ENCODE results near the gene IRF7.

IRF7 gene

GRCh38 chr11:646214-646613, 30.5 kb upstream of the IRF7 start:
- DNase-seq, result no peak
- Mint-ChIP-seq H3K27ac (no peak overlapping the region), H3K4me3 (no peak overlapping the region), H3K4me1 (peaks cover 12% of the 10 kb centered on the region), H3K9me3 (no peaks in the 10 kb centered on the region), H3K27me3 (no peaks in the 10 kb centered on the region)
- ATAC-seq, result no peak

- peaks cover 4% of the 10 kb centered on the region for H3K27me3 Mint-ChIP-seq
- ATAC-seq, result no peak
- no peak overlapping the region for H3K27ac Mint-ChIP-seq
Measured at GRCh38 chr11:645536-645935, 29.8 kb upstream of the IRF7 start.

DNA sequence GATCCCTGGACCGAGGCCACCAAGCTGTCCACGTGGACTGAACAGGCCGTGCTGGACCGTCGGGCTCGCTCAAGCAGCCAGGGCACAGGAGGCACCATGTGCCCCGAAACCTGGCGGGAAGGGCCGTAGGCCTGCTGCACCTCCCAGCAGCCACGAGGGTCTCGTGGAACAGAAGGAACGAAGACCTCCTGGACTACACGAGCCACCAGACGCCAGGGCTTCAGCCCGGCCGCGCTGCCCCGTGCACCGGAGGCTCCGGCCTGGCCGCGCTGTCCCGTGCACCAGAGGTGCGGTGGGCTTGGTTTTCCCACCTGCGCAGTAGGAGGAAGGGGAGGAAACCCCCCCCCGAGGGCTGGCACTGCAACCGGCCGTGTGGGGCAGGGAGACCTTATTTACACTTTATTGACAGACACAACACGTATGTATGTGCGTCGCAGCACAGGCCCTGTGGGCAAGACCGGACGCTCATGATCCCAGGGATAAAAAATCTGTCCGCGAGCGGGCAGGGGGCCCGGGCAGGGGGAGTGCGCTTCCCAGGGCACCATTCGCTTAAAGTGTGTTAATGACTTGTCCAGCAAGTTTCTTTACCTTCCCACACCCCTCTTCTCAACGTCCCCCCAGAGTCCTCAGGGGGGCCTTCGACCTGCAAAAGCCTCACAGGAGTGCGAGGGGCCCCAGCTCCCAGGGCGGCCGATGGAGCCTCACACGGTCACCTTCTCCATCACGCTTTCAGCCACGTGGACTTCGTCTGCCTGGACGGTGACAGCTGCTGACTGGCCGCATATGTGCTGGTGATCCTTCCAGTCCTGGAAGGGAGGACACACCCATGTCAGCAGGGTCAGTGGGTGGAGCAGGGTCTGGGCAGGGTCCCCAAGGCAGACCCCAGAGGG, 28.3 kb upstream of the IRF7 start:
- H3K4me1 Mint-ChIP-seq, result peaks cover 22% of the 10 kb centered on the region
- H3K4me3 Mint-ChIP-seq, result no peak overlapping the region
- peaks cover 13% of the 10 kb centered on the region for H3K27me3 Mint-ChIP-seq
- H3K9me3 Mint-ChIP-seq, result no peaks in the 10 kb centered on the region
- DNase-seq, result no peak
- peak overlapping the region in 1 of 2 donors; percentile 54 for H3K27ac Mint-ChIP-seq
- no peak for ATAC-seq

More at GRCh38 chr11:645536-645935, 29.8 kb upstream of the IRF7 start:
- no peak for DNase-seq
- Mint-ChIP-seq H3K9me3 (no peaks in the 10 kb centered on the region), H3K4me3 (no peak overlapping the region), H3K4me1 (peaks cover 16% of the 10 kb centered on the region)

DNA sequence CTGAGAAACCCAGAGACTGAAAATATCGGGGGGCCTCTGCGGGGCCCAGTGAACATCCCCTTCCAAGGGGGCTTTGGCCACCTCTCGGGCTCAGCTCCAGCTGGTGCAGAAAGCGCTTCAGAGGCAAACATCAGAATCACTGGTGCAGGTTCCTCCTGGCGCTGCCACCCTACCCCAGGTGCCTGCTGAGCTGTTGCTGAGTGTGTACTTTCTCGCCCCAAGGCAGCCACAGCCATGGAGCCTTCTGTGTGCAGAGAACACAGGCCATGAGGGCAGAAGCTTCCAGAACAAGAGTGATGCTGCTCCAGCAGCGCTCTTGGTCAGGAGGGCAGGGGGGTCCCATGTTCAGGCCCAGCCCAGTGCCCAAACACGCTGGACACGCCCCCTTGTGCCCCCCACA, 27.6 kb upstream of the IRF7 start:
- DNase-seq (no peak), ATAC-seq (no peak)
- no peak overlapping the region for H3K4me3 Mint-ChIP-seq
- peaks cover 30% of the 10 kb centered on the region for H3K4me1 Mint-ChIP-seq
- no peak overlapping the region for H3K27ac Mint-ChIP-seq
- H3K27me3 Mint-ChIP-seq, result peaks cover 20% of the 10 kb centered on the region
- no peaks in the 10 kb centered on the region for H3K9me3 Mint-ChIP-seq

DNA sequence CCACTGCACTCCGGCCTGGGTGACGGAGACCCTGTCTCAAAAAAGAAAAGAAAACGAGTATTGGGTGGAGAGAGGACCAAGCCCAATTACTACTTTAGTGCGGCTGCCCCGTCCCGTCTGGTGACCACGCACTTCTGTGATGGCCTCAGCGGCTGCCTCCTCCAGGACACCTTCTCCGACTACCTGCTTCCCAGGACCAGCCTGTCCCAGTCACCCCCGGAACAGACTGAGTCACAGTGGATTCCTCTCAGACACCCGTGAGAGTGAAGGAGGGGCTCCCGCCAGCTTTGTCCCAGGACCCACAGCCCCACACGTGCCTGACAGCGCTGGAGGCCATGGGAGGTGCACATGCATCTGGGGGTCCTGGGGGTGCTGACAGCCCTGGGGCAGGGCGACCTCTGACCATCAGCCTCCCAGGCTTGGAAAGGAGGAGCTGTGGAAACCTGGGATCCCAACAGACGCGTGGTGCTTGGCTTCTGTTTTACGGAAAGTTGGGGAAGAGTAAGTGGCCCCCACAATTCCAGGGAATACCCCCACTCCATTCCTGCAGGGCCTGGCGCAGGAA, 26.1 kb upstream of the IRF7 start:
- Mint-ChIP-seq H3K4me3 (no peak overlapping the region), H3K27ac (no peak overlapping the region), H3K9me3 (no peaks in the 10 kb centered on the region), H3K4me1 (peaks cover 40% of the 10 kb centered on the region), H3K27me3 (peaks cover 35% of the 10 kb centered on the region)
- DNase-seq, result no peak
- no peak for ATAC-seq

- Mint-ChIP-seq H3K27ac (peak overlapping the region in 1 of 2 donors; percentile 54), H3K9me3 (no peaks in the 10 kb centered on the region), H3K4me3 (peak overlapping the region in 1 of 2 donors; percentile 72), H3K4me1 (peaks cover 45% of the 10 kb centered on the region), H3K27me3 (peaks cover 52% of the 10 kb centered on the region)
- ATAC-seq, result peak; percentile 39
- DNase-seq, result no peak
Measured at GRCh38 chr11:640021-640706, 24.4 kb upstream of the IRF7 start.

GRCh38 chr11:639332-639955, 23.7 kb upstream of the IRF7 start:
- peaks cover 45% of the 10 kb centered on the region for H3K4me1 Mint-ChIP-seq
- DNase-seq (no peak), ATAC-seq (peak; percentile 11)
- no peak overlapping the region for H3K27ac Mint-ChIP-seq
- peaks cover 52% of the 10 kb centered on the region for H3K27me3 Mint-ChIP-seq
- H3K9me3 Mint-ChIP-seq, result no peaks in the 10 kb centered on the region
- H3K4me3 Mint-ChIP-seq, result peak overlapping the region in 1 of 2 donors; percentile 57

DNA sequence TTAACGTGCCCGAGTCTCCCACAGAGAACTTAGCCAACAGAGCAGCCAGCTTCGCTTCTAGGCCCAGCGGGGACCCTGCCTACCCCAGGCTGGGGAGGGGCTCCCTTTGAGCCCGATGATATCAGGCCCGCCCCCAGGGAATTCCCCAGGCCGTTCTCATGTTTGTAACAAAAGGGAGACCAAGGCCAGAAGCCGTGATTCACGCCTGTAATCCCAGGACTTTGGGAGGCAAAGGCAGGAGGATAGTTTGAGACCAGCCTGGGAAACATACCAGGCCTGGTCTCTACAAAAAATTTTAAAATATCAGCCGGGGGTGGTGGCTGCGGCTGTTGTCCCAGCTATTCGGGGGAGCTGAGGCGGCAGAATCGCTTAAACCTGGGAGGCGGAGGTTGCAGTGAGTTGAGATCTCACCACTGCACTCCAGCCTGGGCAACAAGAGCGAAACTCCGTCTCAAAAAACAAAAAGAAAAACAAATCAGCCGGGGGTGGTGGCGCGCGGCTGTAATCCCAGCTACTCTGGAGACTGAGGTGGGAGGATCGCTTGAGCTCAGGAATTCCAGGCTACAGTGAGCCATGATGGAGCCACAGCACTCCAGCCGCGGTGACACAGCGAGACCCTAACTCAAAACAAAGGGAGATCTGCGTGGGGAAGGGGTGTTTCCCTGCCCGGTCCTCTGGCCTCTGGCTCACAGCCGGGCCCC, 23.0 kb upstream of the IRF7 start:
- ATAC-seq (no peak), DNase-seq (no peak)
- H3K27me3 Mint-ChIP-seq, result peaks cover 52% of the 10 kb centered on the region
- peaks cover 45% of the 10 kb centered on the region for H3K4me1 Mint-ChIP-seq
- peak overlapping the region in 1 of 2 donors; percentile 57 for H3K4me3 Mint-ChIP-seq
- no peak overlapping the region for H3K27ac Mint-ChIP-seq
- no peaks in the 10 kb centered on the region for H3K9me3 Mint-ChIP-seq

DNA sequence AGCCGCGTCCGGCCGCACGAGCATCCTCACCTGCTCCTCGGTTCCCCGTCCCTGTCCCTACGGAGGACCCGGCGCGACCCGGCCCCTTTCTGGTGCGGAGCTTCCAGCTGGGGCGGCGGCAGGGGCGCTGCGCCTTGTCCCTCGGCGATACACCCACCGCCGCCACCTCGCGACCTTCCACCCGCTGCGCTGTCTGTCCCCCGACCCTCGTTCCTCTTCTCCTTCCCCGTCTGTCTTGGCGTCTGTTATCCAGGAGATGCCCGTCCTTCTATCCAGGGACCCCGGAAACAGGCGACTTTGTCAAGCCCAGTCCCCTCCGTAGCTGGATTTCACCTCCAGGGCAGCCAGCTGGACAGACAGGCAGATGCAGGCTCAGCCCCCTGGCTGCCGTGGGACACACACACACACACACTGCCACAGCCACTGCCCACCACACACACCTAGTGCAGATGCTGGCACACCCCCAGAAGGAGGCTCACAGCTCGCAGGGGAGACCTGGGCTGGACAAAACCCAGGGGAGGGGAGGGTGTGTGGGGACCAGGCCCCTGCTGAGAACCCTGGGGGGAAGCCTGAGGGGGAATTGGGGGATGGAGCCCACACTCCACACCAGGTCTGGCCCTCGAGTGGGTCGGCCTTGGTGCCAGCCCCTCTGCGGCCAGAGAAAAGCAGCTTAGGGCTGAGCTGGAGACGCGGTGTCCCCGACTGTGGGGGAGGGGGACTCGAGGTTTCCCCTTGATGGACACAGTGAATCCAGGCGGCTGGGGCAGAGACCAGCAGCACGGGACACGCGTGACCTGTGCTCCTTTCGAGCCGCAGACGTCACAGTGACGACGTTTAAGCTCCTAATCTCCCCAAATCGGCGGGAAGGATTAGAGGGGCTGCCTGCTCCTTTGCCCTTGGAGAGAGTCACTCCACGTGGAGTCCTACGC, 22.1 kb upstream of the IRF7 start:
- peak overlapping the region; percentile 47 to 81 for H3K4me3 Mint-ChIP-seq

DNA sequence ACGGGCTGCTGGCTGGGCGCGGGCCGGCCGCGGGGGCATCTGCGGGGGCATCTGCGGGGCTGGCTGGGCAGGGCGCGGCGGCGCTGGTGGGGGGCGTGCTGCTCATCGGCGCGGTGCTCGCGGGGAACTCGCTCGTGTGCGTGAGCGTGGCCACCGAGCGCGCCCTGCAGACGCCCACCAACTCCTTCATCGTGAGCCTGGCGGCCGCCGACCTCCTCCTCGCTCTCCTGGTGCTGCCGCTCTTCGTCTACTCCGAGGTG, 21.5 kb upstream of the IRF7 start:
- peaks cover 52% of the 10 kb centered on the region for H3K27me3 Mint-ChIP-seq
- H3K4me3 Mint-ChIP-seq, result peak overlapping the region; percentile 47 to 81
- DNase-seq, result no peak
- H3K4me1 Mint-ChIP-seq, result peaks cover 38% of the 10 kb centered on the region
- H3K27ac Mint-ChIP-seq, result peak overlapping the region in 1 of 2 donors; percentile 62
- H3K9me3 Mint-ChIP-seq, result no peaks in the 10 kb centered on the region
- ATAC-seq, result no peak

More for the DNA sequence above, 22.1 kb upstream of the IRF7 start:
- Mint-ChIP-seq H3K27ac (peak overlapping the region in 1 of 2 donors; percentile 62), H3K27me3 (peaks cover 52% of the 10 kb centered on the region), H3K4me1 (peaks cover 44% of the 10 kb centered on the region), H3K9me3 (no peaks in the 10 kb centered on the region)
- ATAC-seq (no peak), DNase-seq (no peak)

DNA sequence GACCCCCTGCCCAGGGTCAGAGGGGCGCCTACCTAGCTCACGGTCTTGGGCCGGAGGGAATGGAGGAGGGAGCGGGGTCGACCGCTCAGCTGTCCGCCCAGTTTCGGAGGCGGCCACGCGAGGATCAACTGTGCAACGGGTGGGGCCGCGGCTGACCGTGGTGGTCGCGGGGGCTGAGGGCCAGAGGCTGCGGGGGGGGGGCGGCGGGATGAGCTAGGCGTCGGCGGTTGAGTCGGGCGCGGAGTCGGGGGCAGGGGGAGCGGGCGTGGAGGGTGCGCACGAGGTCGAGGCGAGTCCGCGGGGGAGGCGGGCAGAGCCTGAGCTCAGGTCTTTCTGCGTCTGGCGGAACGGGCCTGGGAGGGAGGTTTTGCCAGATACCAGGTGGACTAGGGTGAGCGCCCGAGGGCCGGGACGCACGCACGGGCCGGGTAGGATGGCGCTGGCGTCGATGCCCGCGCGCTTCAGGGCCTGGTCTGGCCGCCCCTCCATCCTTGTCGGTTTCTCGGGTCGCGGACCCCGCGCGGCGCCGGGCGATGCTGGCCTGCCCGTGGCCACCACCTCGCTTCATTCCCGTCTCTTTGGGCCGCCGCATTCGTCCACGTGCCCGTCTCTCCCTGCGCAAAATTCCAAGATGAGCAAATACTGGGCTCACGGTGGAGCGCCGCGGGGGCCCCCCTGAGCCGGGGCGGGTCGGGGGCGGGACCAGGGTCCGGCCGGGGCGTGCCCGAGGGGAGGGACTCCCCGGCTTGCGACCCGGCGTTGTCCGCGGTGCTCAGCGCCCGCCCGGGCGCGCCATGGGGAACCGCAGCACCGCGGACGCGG, 21.0 kb upstream of the IRF7 start, which contains the start of gene DRD4:
TSS of gene DRD4 (plus strand) at position 759 of the 822 bp plus-strand sequence. CDS start at position 795, 36 bp downstream.
- peaks cover 38% of the 10 kb centered on the region for H3K4me1 Mint-ChIP-seq
- no peak for DNase-seq
- no peaks in the 10 kb centered on the region for H3K9me3 Mint-ChIP-seq
- peaks cover 52% of the 10 kb centered on the region for H3K27me3 Mint-ChIP-seq
- ATAC-seq, result no peak
- peak within 1 kb of the TSS in 1 of 2 donors; percentile 62 for H3K27ac Mint-ChIP-seq
- H3K4me3 Mint-ChIP-seq, result peak within 1 kb of the TSS; percentile 47 to 81

DNA sequence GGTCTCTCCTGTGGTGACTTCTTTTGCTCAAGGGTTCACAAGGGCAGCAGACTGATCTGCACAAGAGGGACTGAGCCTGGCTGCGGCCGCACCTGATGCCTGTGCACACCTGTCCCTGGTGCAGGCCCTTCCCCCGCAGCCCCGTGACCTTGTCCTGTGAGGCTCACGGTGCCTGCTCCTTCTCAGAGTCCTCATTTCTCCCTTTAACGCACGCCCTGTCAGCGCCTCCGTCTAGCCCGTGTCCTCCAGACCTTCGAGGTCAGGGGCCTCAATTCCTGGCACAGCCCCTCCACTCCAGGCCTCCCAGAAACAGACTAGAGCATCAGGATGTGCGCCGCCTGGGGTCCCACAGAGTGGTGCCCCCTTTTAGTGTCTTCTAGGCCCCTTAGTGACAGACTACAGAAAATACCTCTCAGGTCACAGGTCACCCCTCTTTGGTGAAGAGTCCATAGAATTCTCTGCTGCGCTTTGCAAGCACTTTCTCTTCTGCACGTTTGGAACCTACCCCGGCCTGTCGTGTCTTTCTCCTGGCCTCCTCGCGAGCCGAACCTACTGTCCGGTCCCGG, 20.3 kb upstream of the IRF7 start:
- Mint-ChIP-seq H3K4me1 (peaks cover 38% of the 10 kb centered on the region), H3K4me3 (peak overlapping the region in 1 of 2 donors; percentile 31), H3K27me3 (peaks cover 52% of the 10 kb centered on the region), H3K27ac (no peak overlapping the region), H3K9me3 (no peaks in the 10 kb centered on the region)
- DNase-seq (no peak), ATAC-seq (no peak)

- Mint-ChIP-seq H3K4me3 (no peak overlapping the region), H3K27ac (no peak overlapping the region), H3K4me1 (peaks cover 39% of the 10 kb centered on the region), H3K9me3 (no peaks in the 10 kb centered on the region), H3K27me3 (peaks cover 33% of the 10 kb centered on the region)
- no peak for ATAC-seq
- no peak for DNase-seq
Measured at GRCh38 chr11:630871-631270, 15.1 kb upstream of the IRF7 start.

Data from stimulated activated naive CD8-positive, alpha-beta T cell treated with anti-CD3 and anti-CD28 coated beads, Interleukin-15, amount 100 ng/mL, for 72 hours (primary cell).